GM12801 (cell line): ENCODE results near the gene APEH.

Experiments used
- CTCF ChIP-seq: IDR thresholded peaks from one replicate; pipeline ENCODE4 v1.5.1; 2011; ENCODE audit warnings: control low read depth; ENCODE audit not compliant: insufficient read length; ENCODE audit errors: extremely low read depth

Gene APEH

GRCh38 chr3:49673715-49674496 is at the start of gene APEH:
Gene APEH, plus strand, starts transcription at chr3:49674351. Its CDS starts 51 bp downstream, at chr3:49674402.
- TF ChIP-seq CTCF = no peak

- no peak for TF ChIP-seq CTCF
These were observed 49.1 kb upstream of the APEH start for GRCh38 chr3:49625071-49625470.

GRCh38 chr3:49626101-49626581 is 48.0 kb upstream of the APEH start:
- no peak for TF ChIP-seq CTCF

- no peak for TF ChIP-seq CTCF
These were observed 47.4 kb upstream of the APEH start for GRCh38 chr3:49626796-49627195.

- TF ChIP-seq CTCF = no peak
These were observed 46.5 kb upstream of the APEH start for GRCh38 chr3:49627634-49628033.

- TF ChIP-seq CTCF = no peak
These were observed 45.9 kb upstream of the APEH start for GRCh38 chr3:49628249-49628648.

- TF ChIP-seq CTCF = no peak
These were observed 44.7 kb upstream of the APEH start for GRCh38 chr3:49629451-49629850.
